Activated CD4-positive, alpha-beta T cell treated with anti-CD3 and anti-CD28 coated beads, Interleukin-2, amount 10 ng/mL, durations not matched to agents 7 days and 5 days (primary cell): ENCODE data around the gene FUT7. TPM values are rescaled to one million over a fixed set of nuclear protein-coding genes. Genes with fewer than 3 reads are reported as not detected.
"Not testable (repeated sequence)": the region's sequence is repeated elsewhere in the genome, so short reads cannot be mapped to it uniquely, and the experiment has no call there.

Source experiments
- CTCF ChIA-PET: fragments of 350-600 bp; sonication (Branson Sonifier 250); formaldehyde crosslinking; loops from one replicate; lab custom pipeline; 2021; ENCODE audit warnings: antibody characterized with exemption; lab: Charles Lee
- POLR2A ChIA-PET: fragments of 350-600 bp; sonication (Branson Sonifier 250); formaldehyde crosslinking; loops from one replicate; lab custom pipeline; 2021; ENCODE audit warnings: antibody characterized with exemption; lab: Charles Lee
- DNase-seq: peaks from one replicate; pipeline ENCODE4 v3.0.0-alpha.2; 2020
- H3K27ac Mint-ChIP-seq: one replicate; pipeline ENCODE4 v1.8.0; 2021; ENCODE audit warnings: mild to moderate bottlenecking, moderate library complexity, mixed read lengths
- H3K27me3 Mint-ChIP-seq: one replicate; pipeline ENCODE4 v1.8.0; 2021; ENCODE audit warnings: mixed read lengths
- H3K36me3 Mint-ChIP-seq: one replicate; pipeline ENCODE4 v1.8.0; 2021; ENCODE audit warnings: low read depth, mixed read lengths
- H3K4me1 Mint-ChIP-seq: one replicate; pipeline ENCODE4 v1.8.0; 2021; ENCODE audit warnings: mixed read lengths
- H3K4me3 Mint-ChIP-seq: one replicate; pipeline ENCODE4 v1.8.0; 2021; ENCODE audit warnings: mild to moderate bottlenecking, moderate library complexity, mixed read lengths
- H3K9me3 Mint-ChIP-seq: one replicate; pipeline ENCODE4 v1.8.0; 2021; ENCODE audit warnings: mixed read lengths
- total RNA-seq, 2 experiments: library from RNA; stranded (reverse); gene quantifications; one replicate each; pipeline ENCODE4 v1.2.3, GENCODE V29; 2021

FUT7 gene
- total RNA-seq, 2 experiments from 2014 or later, result 8.9 to 10.3 TPM

GRCh38 chr9:137034039-137034708 lies 2.3 kb upstream of the FUT7 start:
- Mint-ChIP-seq H3K36me3 (peaks cover 2% of the 10 kb centered on the region), H3K27ac (peak overlapping the region; percentile 92), H3K27me3 (no peaks in the 10 kb centered on the region), H3K4me1 (peaks cover 50% of the 10 kb centered on the region), H3K4me3 (peak overlapping the region; percentile 61), H3K9me3 (no peaks in the 10 kb centered on the region)
- CTCF ChIA-PET, result interaction anchor here (0.7 to 14.0 kb wide), 45 partner anchors 10 to 370 kb away, joined by 3 to 157 read pairs (median 5); partner anchors contain the start of genes AJM1, C8G, CLIC3 and FBXW5
- DNase-seq, result no peak
- POLR2A ChIA-PET, result no interaction called here

GRCh38 chr9:137033481-137033880 lies 1.6 kb upstream of the FUT7 start:
- Mint-ChIP-seq H3K27ac (peak overlapping the region; percentile 72), H3K4me3 (peak overlapping the region; percentile 7), H3K4me1 (peaks cover 55% of the 10 kb centered on the region)
- DNase-seq, POLR2A ChIA-PET, H3K27me3 Mint-ChIP-seq, H3K36me3 Mint-ChIP-seq, H3K9me3 Mint-ChIP-seq: not testable (repeated sequence)
- CTCF ChIA-PET, result interaction anchor here (0.9 to 14.0 kb wide), 5 partner anchors 13 to 203 kb away, joined by 3 to 157 read pairs (median 19); partner anchors contain the start of genes AJM1, NPDC1 and SAPCD2

- CTCF ChIA-PET, result interaction anchor here (0.7 to 14.0 kb wide), 8 partner anchors 14 to 307 kb away, joined by 3 to 157 read pairs (median 4); partner anchors contain the start of genes NPDC1 and SAPCD2
- peak overlapping the region; percentile 22 for H3K4me3 Mint-ChIP-seq
- POLR2A ChIA-PET, result no interaction called here
- H3K27ac Mint-ChIP-seq, result peak overlapping the region; percentile 61
- no peaks in the 10 kb centered on the region for H3K9me3 Mint-ChIP-seq
- peaks cover 2% of the 10 kb centered on the region for H3K36me3 Mint-ChIP-seq
- DNase-seq, result peak; percentile 20
- no peaks in the 10 kb centered on the region for H3K27me3 Mint-ChIP-seq
- peaks cover 55% of the 10 kb centered on the region for H3K4me1 Mint-ChIP-seq
Measured at GRCh38 chr9:137032858-137033257, 970 bp upstream of the FUT7 start.

GRCh38 chr9:137030538-137031527 lies 1.1 kb downstream of the FUT7 start:
- Mint-ChIP-seq H3K4me3 (peak overlapping the region; percentile 75), H3K27me3 (no peaks in the 10 kb centered on the region)

DNA sequence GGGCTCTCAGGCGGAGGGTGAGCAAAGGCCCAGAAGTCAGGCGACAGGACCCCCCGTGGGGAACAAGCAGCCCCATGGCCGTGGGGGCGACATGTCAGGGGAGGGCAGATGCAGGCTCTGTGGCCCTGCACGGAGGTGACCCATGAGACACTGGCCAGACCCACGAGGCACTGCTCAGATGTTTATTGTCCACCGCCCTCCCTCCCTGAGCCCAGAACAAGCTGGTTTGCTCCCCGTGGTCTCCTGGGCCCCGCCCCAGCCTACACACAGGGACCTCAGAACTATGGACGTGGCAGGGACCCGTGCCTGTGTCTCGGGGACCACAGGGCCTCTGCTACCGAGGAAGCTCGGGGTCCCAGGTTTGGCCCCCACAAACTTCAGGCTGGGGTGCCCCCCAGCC lies 1.9 kb downstream of the FUT7 start:
- Mint-ChIP-seq H3K4me3 (peak overlapping the region; percentile 75), H3K4me1 (peaks cover 57% of the 10 kb centered on the region), H3K27ac (peak overlapping the region; percentile 87), H3K36me3 (peaks cover 2% of the 10 kb centered on the region), H3K9me3 (no peaks in the 10 kb centered on the region), H3K27me3 (no peaks in the 10 kb centered on the region)
- CTCF ChIA-PET, result interaction anchor here (0.6 to 14.0 kb wide), 43 partner anchors 8 to 301 kb away, joined by 3 to 157 read pairs (median 6); partner anchors contain the start of genes AJM1, CLIC3, MAN1B1 and NPDC1
- POLR2A ChIA-PET, result no interaction called here
- DNase-seq, result no peak

More at GRCh38 chr9:137030538-137031527, 1.1 kb downstream of the FUT7 start:
- CTCF ChIA-PET, result interaction anchor here (1.1 to 14.0 kb wide), 13 partner anchors 13 to 243 kb away, joined by 3 to 157 read pairs (median 7); partner anchors contain the start of genes AJM1, NPDC1, PAXX and SAPCD2
- Mint-ChIP-seq H3K27ac (peak overlapping the region; percentile 87), H3K4me1 (peaks cover 63% of the 10 kb centered on the region), H3K36me3 (peaks cover 2% of the 10 kb centered on the region), H3K9me3 (no peaks in the 10 kb centered on the region)
- peak; percentile 39 for DNase-seq
- POLR2A ChIA-PET, result no interaction called here

DNA sequence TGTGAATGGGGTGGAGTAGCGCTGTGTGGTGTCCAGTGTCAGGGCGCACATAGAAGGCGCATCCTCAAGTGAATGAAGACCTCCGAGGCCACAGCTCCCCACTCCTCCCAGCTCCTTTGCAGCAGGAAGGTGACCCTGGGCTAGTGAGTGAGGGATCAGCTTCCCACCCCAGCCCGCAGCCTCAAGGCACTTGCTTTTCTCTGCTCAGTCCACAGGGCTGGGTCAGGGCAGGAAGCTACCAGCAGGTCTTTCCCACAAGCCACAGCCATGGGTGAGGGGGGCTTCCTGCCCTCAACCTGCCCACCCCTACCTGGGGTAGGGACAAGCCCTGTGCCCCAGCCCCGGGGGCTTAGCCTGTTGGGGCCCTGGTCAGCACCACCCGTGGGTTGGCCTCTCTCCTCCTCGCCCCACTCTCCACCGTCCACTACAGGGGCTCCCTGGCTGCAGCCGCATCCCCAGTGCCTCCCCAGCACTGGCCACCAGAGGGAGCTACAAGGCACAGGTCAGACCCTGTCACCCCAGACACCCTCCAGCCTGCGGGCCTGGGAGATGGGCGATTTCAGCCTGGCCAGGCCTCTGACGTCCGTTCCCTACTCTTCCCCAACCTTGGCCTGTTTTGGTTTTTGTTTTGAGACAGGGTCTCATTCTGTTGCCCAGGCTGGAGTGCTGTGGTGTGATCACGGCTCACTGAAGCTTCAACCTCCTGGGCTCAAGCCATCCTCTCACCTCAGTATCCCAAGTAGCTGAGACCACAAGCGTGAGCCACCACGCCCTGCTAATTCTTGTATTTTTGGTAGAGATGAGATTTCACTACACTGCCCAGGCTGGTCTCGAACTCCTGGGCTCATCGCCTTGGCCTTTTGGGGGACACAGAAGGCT lies 2.6 kb downstream of the FUT7 start:
- POLR2A ChIA-PET, result no interaction called here
- Mint-ChIP-seq H3K27me3 (no peaks in the 10 kb centered on the region), H3K36me3 (peaks cover 2% of the 10 kb centered on the region), H3K9me3 (no peaks in the 10 kb centered on the region), H3K4me3 (peak overlapping the region; percentile 75), H3K27ac (peak overlapping the region; percentile 87), H3K4me1 (peaks cover 54% of the 10 kb centered on the region)
- peak; percentile 70 for DNase-seq
- CTCF ChIA-PET, result interaction anchor here (0.6 to 14.0 kb wide), 50 partner anchors 9 to 300 kb away, joined by 3 to 157 read pairs (median 5); partner anchors contain the start of genes AJM1, CLIC3, MAN1B1 and NPDC1

GRCh38 chr9:137028263-137029057 lies 3.4 kb downstream of the FUT7 start:
- peak overlapping the region; percentile 87 for H3K27ac Mint-ChIP-seq
- no peaks in the 10 kb centered on the region for H3K9me3 Mint-ChIP-seq
- DNase-seq, result peak; percentile 67
- H3K27me3 Mint-ChIP-seq, result no peaks in the 10 kb centered on the region
- CTCF ChIA-PET, result interaction anchor here (0.6 to 14.0 kb wide), 41 partner anchors 9 to 300 kb away, joined by 3 to 157 read pairs (median 6); partner anchors contain the start of genes AJM1, CLIC3, MAN1B1 and NPDC1
- H3K36me3 Mint-ChIP-seq, result peaks cover 2% of the 10 kb centered on the region
- H3K4me3 Mint-ChIP-seq, result peak overlapping the region; percentile 75
- H3K4me1 Mint-ChIP-seq, result peaks cover 52% of the 10 kb centered on the region
- POLR2A ChIA-PET, result no interaction called here

- ChIA-PET CTCF (interaction anchor here (1.0 to 14.0 kb wide), 19 partner anchors 8 to 237 kb away, joined by 3 to 157 read pairs (median 5); partner anchors contain the start of genes AJM1, C8G, NPDC1 and PAXX), POLR2A (interaction anchor here (0.6 kb wide), 1 partner anchor 74 kb away, joined by 3 read pairs; no protein-coding TSS in a partner anchor)
- Mint-ChIP-seq H3K36me3 (peaks cover 2% of the 10 kb centered on the region), H3K27me3 (no peaks in the 10 kb centered on the region), H3K27ac (peak within 1 kb of the TSS; percentile 87), H3K9me3 (no peaks in the 10 kb centered on the region), H3K4me1 (peaks cover 46% of the 10 kb centered on the region), H3K4me3 (peak within 1 kb of the TSS; percentile 76)
- no peak for DNase-seq
Measured at GRCh38 chr9:137027369-137028262, 4.3 kb downstream of the FUT7 start, which contains the start of gene ABCA2. TSS of gene ABCA2 (minus strand) at chr9:137028237. CDS start at chr9:137028140, 97 bp downstream.

GRCh38 chr9:137026828-137027227 lies 5.1 kb downstream of the FUT7 start:
- peak overlapping the region; percentile 76 for H3K4me3 Mint-ChIP-seq
- peaks cover 42% of the 10 kb centered on the region for H3K4me1 Mint-ChIP-seq
- no peaks in the 10 kb centered on the region for H3K27me3 Mint-ChIP-seq
- peaks cover 5% of the 10 kb centered on the region for H3K36me3 Mint-ChIP-seq
- H3K27ac Mint-ChIP-seq, result no peak overlapping the region
- CTCF ChIA-PET, result interaction anchor here (1.0 to 7.4 kb wide), 9 partner anchors 9 to 234 kb away, joined by 3 to 59 read pairs (median 4); partner anchors contain the start of genes C8G and MAN1B1
- no peak for DNase-seq
- POLR2A ChIA-PET, result interaction anchor here (0.6 kb wide), 1 partner anchor 73 kb away, joined by 3 read pairs; no protein-coding TSS in a partner anchor
- no peaks in the 10 kb centered on the region for H3K9me3 Mint-ChIP-seq

- POLR2A ChIA-PET, result no interaction called here
- peaks cover 41% of the 10 kb centered on the region for H3K4me1 Mint-ChIP-seq
- no peak for DNase-seq
- CTCF ChIA-PET, result interaction anchor here (0.6 to 7.4 kb wide), 10 partner anchors 9 to 191 kb away, joined by 3 to 59 read pairs (median 4); partner anchors contain the start of genes C8G and MAN1B1
- no peak overlapping the region for H3K27ac Mint-ChIP-seq
- peaks cover 5% of the 10 kb centered on the region for H3K36me3 Mint-ChIP-seq
- no peaks in the 10 kb centered on the region for H3K27me3 Mint-ChIP-seq
- no peaks in the 10 kb centered on the region for H3K9me3 Mint-ChIP-seq
- no peak overlapping the region for H3K4me3 Mint-ChIP-seq
Measured at GRCh38 chr9:137026384-137026783, 5.5 kb downstream of the FUT7 start.
